HEK293T (cell line): ENCODE measurements around the gene MSH3.

Experiments used
- CTCF ChIA-PET: fragments of 350-600 bp; formaldehyde crosslinking; extraction: SDS; loops from one replicate; lab custom pipeline; 2021; ENCODE audit warnings: antibody characterized with exemption, inconsistent platforms; lab: Yijun Ruan, JAX
- POLR2A ChIA-PET: fragments of 350-600 bp; formaldehyde crosslinking; extraction: SDS; loops from one replicate; lab custom pipeline; 2020; ENCODE audit warnings: antibody characterized with exemption, inconsistent platforms; lab: Yijun Ruan, JAX
- DNase-seq: peaks from one replicate; pipeline ENCODE4 v3.0.0; 2012; ENCODE audit warnings: mixed read lengths; ENCODE audit errors: extremely low spot score
- ARNT ChIP-seq: fragments of 450-650 bp; IDR thresholded peaks from 2 replicates; pipeline ENCODE4 v1.6.1; 2017; ENCODE audit warnings: mild to moderate bottlenecking
- BHLHE40 ChIP-seq: fragments of 450-650 bp; IDR thresholded peaks from 2 replicates; pipeline ENCODE4 v1.6.1; 2016; ENCODE audit warnings: mild to moderate bottlenecking, moderate library complexity, borderline replicate concordance
- CTBP1 ChIP-seq: fragments of 450-650 bp; IDR thresholded peaks from 2 replicates; pipeline ENCODE4 v1.6.1; 2016; ENCODE audit warnings: borderline replicate concordance
- ELF4 ChIP-seq: fragments of 450-650 bp; IDR thresholded peaks from 2 replicates; pipeline ENCODE4 v1.6.1; 2017; ENCODE audit warnings: antibody characterized with exemption
- FOXA1 ChIP-seq: fragments of 450-650 bp; IDR thresholded peaks from 2 replicates; pipeline ENCODE4 v1.6.1; 2016; ENCODE audit warnings: mild to moderate bottlenecking
- FOXK2 ChIP-seq: fragments of 450-650 bp; IDR thresholded peaks from 2 replicates; pipeline ENCODE4 v1.6.1; 2016; ENCODE audit warnings: mild to moderate bottlenecking
- FOXM1 ChIP-seq: fragments of 450-650 bp; IDR thresholded peaks from 2 replicates; pipeline ENCODE4 v1.6.1; 2017; ENCODE audit warnings: mild to moderate bottlenecking, borderline replicate concordance
- HDGF ChIP-seq: fragments of 450-650 bp; IDR thresholded peaks from 2 replicates; pipeline ENCODE4 v1.6.1; 2017; ENCODE audit warnings: antibody characterized with exemption, borderline replicate concordance
- L3MBTL2 ChIP-seq: fragments of 450-650 bp; conservative IDR thresholded peaks from 2 replicates; pipeline ENCODE4 v1.6.1; 2016; ENCODE audit warnings: mild to moderate bottlenecking
- LEF1 ChIP-seq: fragments of 450-650 bp; IDR thresholded peaks from 2 replicates; pipeline ENCODE4 v1.6.1; 2017; ENCODE audit warnings: mild to moderate bottlenecking, borderline replicate concordance
- NFRKB ChIP-seq: fragments of 450-650 bp; IDR thresholded peaks from 2 replicates; pipeline ENCODE4 v1.6.1; 2016; ENCODE audit warnings: mild to moderate bottlenecking, moderate library complexity
- PKNOX1 ChIP-seq: fragments of 450-650 bp; IDR thresholded peaks from 2 replicates; pipeline ENCODE4 v1.6.1; 2016
- SP1 ChIP-seq: fragments of 450-650 bp; IDR thresholded peaks from 2 replicates; pipeline ENCODE4 v1.6.1; 2017
- SUZ12 ChIP-seq: fragments of 450-650 bp; IDR thresholded peaks from 2 replicates; pipeline ENCODE4 v1.6.1; 2016; ENCODE audit warnings: mild to moderate bottlenecking
- TARDBP ChIP-seq: fragments of 450-650 bp; IDR thresholded peaks from 2 replicates; pipeline ENCODE4 v1.6.1; 2016
- ZNF384 ChIP-seq: fragments of 450-650 bp; IDR thresholded peaks from 2 replicates; pipeline ENCODE4 v1.6.1; 2016

The MSH3 gene

GRCh38 chr5:80665057-80665456, 10.6 kb downstream of the MSH3 start:
- ChIA-PET CTCF (interaction anchor here (0.6 to 1.3 kb wide), 2 partner anchors 9 to 177 kb away, joined by 3 read pairs; no protein-coding TSS in a partner anchor), POLR2A (interaction anchor here (0.8 kb wide), 1 partner anchor 10 kb away, joined by 3 read pairs; the partner anchor contains the start of genes DHFR and MSH3)

GRCh38 chr5:80667384-80667783, 12.9 kb downstream of the MSH3 start:
- ChIA-PET POLR2A (interaction anchor here (1.9 kb wide), 1 partner anchor 180 kb away, joined by 5 read pairs; the partner anchor contains the start of gene FAM151B), CTCF (interaction anchor here (0.9 kb wide), 1 partner anchor 10 kb away, joined by 4 read pairs; no protein-coding TSS in a partner anchor)
- DNase-seq: no peak
- TF ChIP-seq SP1 (no peak), FOXM1 (no peak), TARDBP (no peak), ELF4 (no peak), FOXK2 (no peak), FOXA1 (no peak), ZNF384 (no peak), PKNOX1 (no peak), BHLHE40 (no peak), ARNT (no peak), NFRKB (no peak), HDGF (no peak), L3MBTL2 (no peak), LEF1 (no peak), CTBP1 (no peak), SUZ12 (no peak)

More at GRCh38 chr5:80665057-80665456, 10.6 kb downstream of the MSH3 start:
- TF ChIP-seq ELF4: no peak
- no peak for TF ChIP-seq SP1
- TF ChIP-seq ARNT: no peak
- no peak for TF ChIP-seq FOXM1
- TF ChIP-seq CTBP1: no peak
- TF ChIP-seq FOXK2: no peak
- no peak for TF ChIP-seq HDGF
- no peak for TF ChIP-seq TARDBP
- no peak for TF ChIP-seq FOXA1
- no peak for TF ChIP-seq LEF1
- no peak for TF ChIP-seq PKNOX1
- TF ChIP-seq ZNF384: no peak
- TF ChIP-seq L3MBTL2: no peak
- TF ChIP-seq SUZ12: no peak
- no peak for TF ChIP-seq BHLHE40
- TF ChIP-seq NFRKB: no peak
- DNase-seq: no peak

GRCh38 chr5:80668016-80668969, 13.8 kb downstream of the MSH3 start:
- ChIA-PET CTCF (interaction anchor here (0.9 kb wide), 1 partner anchor 11 kb away, joined by 4 read pairs; no protein-coding TSS in a partner anchor), POLR2A (no interaction called here)
- no peak for DNase-seq
- TF ChIP-seq FOXM1: no peak
- TF ChIP-seq LEF1: no peak
- no peak for TF ChIP-seq FOXK2
- TF ChIP-seq BHLHE40: no peak

GRCh38 chr5:80672140-80672736, 17.8 kb downstream of the MSH3 start:
- DNase-seq: peak; percentile 66
- TF ChIP-seq FOXA1: no peak
- 0 out of 2 replicates have a peak, but pooled peaks have one; percentile 4 for TF ChIP-seq PKNOX1
- TF ChIP-seq ARNT: no peak
- POLR2A ChIA-PET: no interaction called here
- CTCF ChIA-PET: interaction anchor here (0.7 to 1.3 kb wide), 8 partner anchors 8 to 533 kb away, joined by 3 to 7 read pairs (median 3); no protein-coding TSS in a partner anchor

- no peak for TF ChIP-seq CTBP1
- no peak for TF ChIP-seq PKNOX1
- no peak for TF ChIP-seq HDGF
- TF ChIP-seq L3MBTL2: no peak
- no peak for TF ChIP-seq SP1
- TF ChIP-seq BHLHE40: no peak
- no peak for TF ChIP-seq ZNF384
- TF ChIP-seq SUZ12: no peak
- no peak for TF ChIP-seq FOXK2
- TF ChIP-seq ARNT: no peak
- no peak for TF ChIP-seq NFRKB
- no peak for TF ChIP-seq ELF4
- TF ChIP-seq LEF1: no peak
- no peak for TF ChIP-seq FOXA1
- TF ChIP-seq FOXM1: no peak
- no peak for TF ChIP-seq TARDBP
- CTCF ChIA-PET: no interaction called here
- POLR2A ChIA-PET: no interaction called here
- DNase-seq: no peak
Measured at GRCh38 chr5:80676706-80677105, 22.3 kb downstream of the MSH3 start.
